GM13977 (cell line): ENCODE measurements around the gene DUSP2.

Experiments
- DNase-seq: peaks from one replicate; pipeline ENCODE4 v3.0.0; 2012; ENCODE audit warnings: low spot score
- CTCF ChIP-seq: IDR thresholded peaks from 2 replicates; pipeline ENCODE4 v1.5.1; 2012; ENCODE audit warnings: mild to moderate bottlenecking, control low read depth; ENCODE audit not compliant: insufficient read depth; ENCODE audit errors: extremely low read depth, missing control alignments
- in situ Hi-C: fragments of 300-500 bp; cut with MboI; formaldehyde crosslinking; loops from one replicate; pipeline ENCODE4 v1.12.0; 2022; ENCODE audit warnings: low sequenced_read_pairs, low pct_unique_long_range_greater_than_20kb, mixed read lengths, inconsistent platforms; ENCODE audit not compliant: unreplicated experiment

DUSP2 gene

DNA sequence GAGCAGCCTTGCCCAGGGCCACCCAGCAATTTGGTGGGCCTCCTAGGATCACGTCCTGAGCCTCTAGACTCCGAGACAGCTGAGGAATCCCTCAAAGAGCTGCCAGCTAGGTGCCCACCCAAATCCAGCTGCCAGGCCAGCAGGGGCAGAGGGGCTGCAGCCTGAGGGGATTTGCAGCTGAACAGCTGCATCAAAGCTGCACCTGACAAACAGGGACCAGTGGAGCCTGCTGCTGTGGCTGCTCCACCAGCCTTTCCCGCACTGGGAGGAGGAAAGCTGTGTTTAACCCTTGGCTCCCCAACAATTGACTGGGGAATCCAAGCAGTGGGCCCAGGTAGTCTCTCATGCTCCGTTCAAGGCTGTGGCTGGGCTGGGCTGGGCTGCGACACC lies 37.1 kb downstream of the DUSP2 start:
- DNase-seq: no peak
- no peak for TF ChIP-seq CTCF
- in situ Hi-C loops: no loop called here

- no peak for TF ChIP-seq CTCF
- in situ Hi-C loops: no loop called here
- DNase-seq: no peak
These were observed 37.6 kb downstream of the DUSP2 start for GRCh38 chr2:96107708-96108065.

- TF ChIP-seq CTCF: no peak
- DNase-seq: no peak
- in situ Hi-C loops: no loop called here
These were observed 38.1 kb downstream of the DUSP2 start for GRCh38 chr2:96106991-96107707.

GRCh38 chr2:96105994-96106715 lies 39.1 kb downstream of the DUSP2 start:
- no peak for DNase-seq
- in situ Hi-C loops: no loop called here

GRCh38 chr2:96105152-96105915 lies 39.9 kb downstream of the DUSP2 start:
- no peak for TF ChIP-seq CTCF
- in situ Hi-C loops: no loop called here
- no peak for DNase-seq

More at GRCh38 chr2:96105994-96106715, 39.1 kb downstream of the DUSP2 start:
- no peak for TF ChIP-seq CTCF

- in situ Hi-C loops: no loop called here
- no peak for DNase-seq
- TF ChIP-seq CTCF: no peak
These were observed 40.8 kb downstream of the DUSP2 start for GRCh38 chr2:96104487-96104861.
